Activated naive CD4-positive, alpha-beta T cell treated with anti-CD3 and anti-CD28 coated beads for 36 hours (primary cell): Measurements from ENCODE around the gene DIP2C. TPM values are rescaled to one million over a fixed set of nuclear protein-coding genes. Genes with fewer than 3 reads are reported as not detected.

Source experiments
- CTCF ChIA-PET: fragments of 350-600 bp; sonication (Branson Sonifier 250); formaldehyde crosslinking; loops from one replicate; lab custom pipeline; 2021; ENCODE audit warnings: antibody characterized with exemption; lab: Charles Lee
- DNase-seq: peaks from one replicate; pipeline ENCODE4 v3.0.0-alpha.2; 2020
- H3K27ac Mint-ChIP-seq: one replicate; pipeline ENCODE4 v1.8.0; 2021; ENCODE audit warnings: mild to moderate bottlenecking, mixed read lengths
- H3K27me3 Mint-ChIP-seq: one replicate; pipeline ENCODE4 v1.8.0; 2021; ENCODE audit warnings: low read depth, mixed read lengths
- H3K36me3 Mint-ChIP-seq: one replicate; pipeline ENCODE4 v1.8.0; 2021; ENCODE audit warnings: low read depth, mixed read lengths
- H3K4me1 Mint-ChIP-seq: one replicate; pipeline ENCODE4 v1.8.0; 2021; ENCODE audit warnings: low read depth, mixed read lengths
- H3K4me3 Mint-ChIP-seq: one replicate; pipeline ENCODE4 v1.8.0; 2021; ENCODE audit warnings: mild to moderate bottlenecking, moderate library complexity, mixed read lengths
- H3K9me3 Mint-ChIP-seq: one replicate; pipeline ENCODE4 v1.8.0; 2021; ENCODE audit warnings: mixed read lengths
- intact Hi-C: fragments of 100-400 bp; cut with micrococcal nuclease; formaldehyde crosslinking; loops from one replicate; pipeline ENCODE4 v1.15.1; 2023
- total RNA-seq, 2 experiments: library from RNA; stranded (reverse); gene quantifications; one replicate each; pipeline ENCODE4 v1.2.3, GENCODE V29; 2021

DIP2C gene
- total RNA-seq, 2 experiments from 2014 or later, result 0.67 to 0.91 TPM

- H3K27ac Mint-ChIP-seq, result no peak overlapping the region
- peaks cover 8% of the 10 kb centered on the region for H3K9me3 Mint-ChIP-seq
- no peak for DNase-seq
- peaks cover 5% of the 10 kb centered on the region for H3K27me3 Mint-ChIP-seq
- H3K4me1 Mint-ChIP-seq, result no peaks in the 10 kb centered on the region
- CTCF ChIA-PET, result no interaction called here
- no peak overlapping the region for H3K4me3 Mint-ChIP-seq
- H3K36me3 Mint-ChIP-seq, result no peaks in the 10 kb centered on the region
- intact Hi-C loops, result no loop called here
Measured at GRCh38 chr10:572696-573095, 116.8 kb downstream of the DIP2C start.

GRCh38 chr10:571688-572451, 117.6 kb downstream of the DIP2C start:
- Mint-ChIP-seq H3K27me3 (peaks cover 5% of the 10 kb centered on the region), H3K9me3 (peaks cover 8% of the 10 kb centered on the region)
- CTCF ChIA-PET, result interaction anchor here (0.6 kb wide), 1 partner anchor 300 kb away, joined by 3 read pairs; no protein-coding TSS in a partner anchor

GRCh38 chr10:571166-571565, 118.3 kb downstream of the DIP2C start:
- H3K4me3 Mint-ChIP-seq, result no peak overlapping the region
- CTCF ChIA-PET, result interaction anchor here (0.6 kb wide), 1 partner anchor 299 kb away, joined by 3 read pairs; no protein-coding TSS in a partner anchor
- intact Hi-C loops, result no loop called here
- H3K4me1 Mint-ChIP-seq, result no peaks in the 10 kb centered on the region
- H3K36me3 Mint-ChIP-seq, result no peaks in the 10 kb centered on the region
- H3K9me3 Mint-ChIP-seq, result peaks cover 8% of the 10 kb centered on the region
- no peak for DNase-seq
- H3K27ac Mint-ChIP-seq, result no peak overlapping the region
- H3K27me3 Mint-ChIP-seq, result peaks cover 5% of the 10 kb centered on the region

More at GRCh38 chr10:571688-572451, 117.6 kb downstream of the DIP2C start:
- Mint-ChIP-seq H3K4me3 (no peak overlapping the region), H3K4me1 (no peaks in the 10 kb centered on the region), H3K36me3 (no peaks in the 10 kb centered on the region), H3K27ac (no peak overlapping the region)
- intact Hi-C loops, result no loop called here
- no peak for DNase-seq

GRCh38 chr10:570628-571163, 118.8 kb downstream of the DIP2C start:
- no peak for DNase-seq
- H3K27ac Mint-ChIP-seq, result no peak overlapping the region
- no peaks in the 10 kb centered on the region for H3K4me1 Mint-ChIP-seq
- intact Hi-C loops, result no loop called here
- CTCF ChIA-PET, result no interaction called here
- no peak overlapping the region for H3K4me3 Mint-ChIP-seq
- peaks cover 5% of the 10 kb centered on the region for H3K27me3 Mint-ChIP-seq
- peaks cover 8% of the 10 kb centered on the region for H3K9me3 Mint-ChIP-seq
- H3K36me3 Mint-ChIP-seq, result no peaks in the 10 kb centered on the region

- intact Hi-C loops, result no loop called here
- no peaks in the 10 kb centered on the region for H3K36me3 Mint-ChIP-seq
- H3K27me3 Mint-ChIP-seq, result peaks cover 5% of the 10 kb centered on the region
- H3K9me3 Mint-ChIP-seq, result peaks cover 8% of the 10 kb centered on the region
- no peak overlapping the region for H3K27ac Mint-ChIP-seq
- no peak overlapping the region for H3K4me3 Mint-ChIP-seq
- no peak for DNase-seq
- CTCF ChIA-PET, result no interaction called here
- H3K4me1 Mint-ChIP-seq, result no peaks in the 10 kb centered on the region
Measured at GRCh38 chr10:569961-570627, 119.4 kb downstream of the DIP2C start.

- CTCF ChIA-PET, result interaction anchor here (0.7 kb wide), 1 partner anchor 8 kb away, joined by 4 read pairs; no protein-coding TSS in a partner anchor
- H3K4me1 Mint-ChIP-seq, result no peaks in the 10 kb centered on the region
- intact Hi-C loops, result no loop called here
- H3K4me3 Mint-ChIP-seq, result no peak overlapping the region
- H3K27ac Mint-ChIP-seq, result no peak overlapping the region
- peaks cover 2% of the 10 kb centered on the region for H3K27me3 Mint-ChIP-seq
- no peak for DNase-seq
- H3K9me3 Mint-ChIP-seq, result peaks cover 16% of the 10 kb centered on the region
- no peaks in the 10 kb centered on the region for H3K36me3 Mint-ChIP-seq
Measured at GRCh38 chr10:568848-569247, 120.6 kb downstream of the DIP2C start.

GRCh38 chr10:567869-568268, 121.6 kb downstream of the DIP2C start:
- no peak overlapping the region for H3K4me3 Mint-ChIP-seq
- no peaks in the 10 kb centered on the region for H3K36me3 Mint-ChIP-seq
- CTCF ChIA-PET, result interaction anchor here (0.7 kb wide), 1 partner anchor 9 kb away, joined by 4 read pairs; no protein-coding TSS in a partner anchor
- peaks cover 2% of the 10 kb centered on the region for H3K27me3 Mint-ChIP-seq
- no peaks in the 10 kb centered on the region for H3K4me1 Mint-ChIP-seq
- peaks cover 18% of the 10 kb centered on the region for H3K9me3 Mint-ChIP-seq
- DNase-seq, result no peak
- H3K27ac Mint-ChIP-seq, result no peak overlapping the region
- intact Hi-C loops, result no loop called here

- CTCF ChIA-PET, result no interaction called here
- Mint-ChIP-seq H3K4me3 (no peak overlapping the region), H3K4me1 (no peaks in the 10 kb centered on the region), H3K27me3 (peaks cover under 1% of the 10 kb centered on the region), H3K27ac (no peak overlapping the region), H3K9me3 (peaks cover 18% of the 10 kb centered on the region), H3K36me3 (no peaks in the 10 kb centered on the region)
- no peak for DNase-seq
- intact Hi-C loops, result no loop called here
Measured at GRCh38 chr10:566241-566885, 123.1 kb downstream of the DIP2C start.

GRCh38 chr10:565676-566075, 123.8 kb downstream of the DIP2C start:
- peaks cover 18% of the 10 kb centered on the region for H3K9me3 Mint-ChIP-seq
- DNase-seq, result no peak
- intact Hi-C loops, result no loop called here
- H3K36me3 Mint-ChIP-seq, result no peaks in the 10 kb centered on the region
- CTCF ChIA-PET, result no interaction called here
- no peaks in the 10 kb centered on the region for H3K4me1 Mint-ChIP-seq
- no peak overlapping the region for H3K4me3 Mint-ChIP-seq
- no peaks in the 10 kb centered on the region for H3K27me3 Mint-ChIP-seq
- no peak overlapping the region for H3K27ac Mint-ChIP-seq

GRCh38 chr10:565146-565545, 124.3 kb downstream of the DIP2C start:
- H3K4me1 Mint-ChIP-seq, result no peaks in the 10 kb centered on the region
- CTCF ChIA-PET, result no interaction called here
- DNase-seq, result no peak
- H3K9me3 Mint-ChIP-seq, result peaks cover 14% of the 10 kb centered on the region
- H3K4me3 Mint-ChIP-seq, result no peak overlapping the region
- H3K36me3 Mint-ChIP-seq, result no peaks in the 10 kb centered on the region
- H3K27ac Mint-ChIP-seq, result no peak overlapping the region
- no peaks in the 10 kb centered on the region for H3K27me3 Mint-ChIP-seq
- intact Hi-C loops, result no loop called here

GRCh38 chr10:563827-564226, 125.6 kb downstream of the DIP2C start:
- Mint-ChIP-seq H3K4me1 (no peaks in the 10 kb centered on the region), H3K27ac (no peak overlapping the region), H3K9me3 (peaks cover 9% of the 10 kb centered on the region), H3K4me3 (no peak overlapping the region), H3K36me3 (no peaks in the 10 kb centered on the region), H3K27me3 (no peaks in the 10 kb centered on the region)
- CTCF ChIA-PET, result no interaction called here
- no peak for DNase-seq
- intact Hi-C loops, result no loop called here

GRCh38 chr10:562142-562541, 127.3 kb downstream of the DIP2C start:
- H3K9me3 Mint-ChIP-seq, result peaks cover 9% of the 10 kb centered on the region
- peaks cover 7% of the 10 kb centered on the region for H3K4me1 Mint-ChIP-seq
- DNase-seq, result no peak
- H3K27ac Mint-ChIP-seq, result no peak overlapping the region
- no peak overlapping the region for H3K4me3 Mint-ChIP-seq
- H3K27me3 Mint-ChIP-seq, result no peaks in the 10 kb centered on the region
- intact Hi-C loops, result no loop called here
- H3K36me3 Mint-ChIP-seq, result no peaks in the 10 kb centered on the region
- CTCF ChIA-PET, result no interaction called here
